CD4-positive, alpha-beta T cell treated with Interleukin-6 at 100 ng/mL for 8 hours (primary cell): ENCODE measurements around the gene TRPM2.

Experiments used
- DNase-seq: peaks from one replicate; pipeline ENCODE4 v3.0.0-alpha.2; 2020; ENCODE audit warnings: mixed read lengths, low spot score

The TRPM2 gene

DNA sequence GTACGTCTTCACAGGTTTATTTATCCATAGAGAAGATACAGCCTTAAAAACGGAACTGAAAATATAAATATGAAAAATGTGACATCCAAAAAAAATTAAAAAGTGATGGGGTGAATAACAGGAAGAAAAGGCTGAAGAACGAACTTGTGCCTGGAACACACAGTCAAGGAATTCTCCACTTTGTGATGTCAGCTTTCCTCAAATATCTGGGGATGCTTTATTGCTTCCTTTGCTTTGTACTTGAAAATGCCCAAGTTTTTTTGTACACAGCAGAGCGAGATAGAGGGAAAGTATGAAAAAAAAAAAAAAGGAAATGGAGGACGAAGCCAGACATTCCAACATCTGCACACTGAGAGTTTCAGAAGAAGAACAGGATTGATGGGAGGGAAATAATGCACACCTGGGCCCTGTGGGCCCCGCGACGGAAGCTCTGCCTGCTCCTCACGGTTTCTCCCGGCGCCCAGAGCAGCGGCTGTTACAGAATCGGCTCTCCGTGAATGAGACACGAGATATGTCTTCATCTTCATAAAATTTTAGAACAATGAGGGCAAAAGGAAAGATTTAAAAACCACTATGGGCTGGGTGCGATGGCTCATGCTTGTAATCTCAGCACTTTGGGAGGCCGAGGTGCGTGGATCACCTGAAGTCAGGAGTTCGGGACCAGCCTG, 91.9 kb downstream of the TRPM2 start:
- no peak for DNase-seq

DNA sequence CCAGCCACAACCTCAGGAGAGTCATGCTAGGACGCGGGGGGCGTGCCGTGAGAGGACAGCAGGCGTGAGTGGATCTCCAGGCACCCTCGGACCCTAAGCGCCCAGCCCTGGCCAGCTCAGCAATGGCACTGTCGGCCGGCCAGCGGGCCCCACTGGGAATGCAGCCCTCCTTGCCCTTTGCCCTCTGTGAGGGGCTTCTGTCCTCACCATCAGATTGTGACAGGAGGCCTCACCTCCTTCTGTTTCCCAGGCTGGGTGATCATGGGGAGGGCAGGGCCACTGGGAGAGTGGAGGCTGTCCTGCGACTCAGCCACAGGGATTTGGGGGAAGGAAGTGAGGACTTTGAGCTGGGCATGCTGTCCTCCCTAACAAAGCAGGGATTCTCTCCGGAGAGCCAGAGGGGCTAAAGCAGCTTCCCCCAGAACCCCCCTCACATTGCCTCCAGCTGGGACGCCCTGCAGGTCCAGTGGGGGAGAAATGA, 95.3 kb downstream of the TRPM2 start:
- no peak for DNase-seq

DNA sequence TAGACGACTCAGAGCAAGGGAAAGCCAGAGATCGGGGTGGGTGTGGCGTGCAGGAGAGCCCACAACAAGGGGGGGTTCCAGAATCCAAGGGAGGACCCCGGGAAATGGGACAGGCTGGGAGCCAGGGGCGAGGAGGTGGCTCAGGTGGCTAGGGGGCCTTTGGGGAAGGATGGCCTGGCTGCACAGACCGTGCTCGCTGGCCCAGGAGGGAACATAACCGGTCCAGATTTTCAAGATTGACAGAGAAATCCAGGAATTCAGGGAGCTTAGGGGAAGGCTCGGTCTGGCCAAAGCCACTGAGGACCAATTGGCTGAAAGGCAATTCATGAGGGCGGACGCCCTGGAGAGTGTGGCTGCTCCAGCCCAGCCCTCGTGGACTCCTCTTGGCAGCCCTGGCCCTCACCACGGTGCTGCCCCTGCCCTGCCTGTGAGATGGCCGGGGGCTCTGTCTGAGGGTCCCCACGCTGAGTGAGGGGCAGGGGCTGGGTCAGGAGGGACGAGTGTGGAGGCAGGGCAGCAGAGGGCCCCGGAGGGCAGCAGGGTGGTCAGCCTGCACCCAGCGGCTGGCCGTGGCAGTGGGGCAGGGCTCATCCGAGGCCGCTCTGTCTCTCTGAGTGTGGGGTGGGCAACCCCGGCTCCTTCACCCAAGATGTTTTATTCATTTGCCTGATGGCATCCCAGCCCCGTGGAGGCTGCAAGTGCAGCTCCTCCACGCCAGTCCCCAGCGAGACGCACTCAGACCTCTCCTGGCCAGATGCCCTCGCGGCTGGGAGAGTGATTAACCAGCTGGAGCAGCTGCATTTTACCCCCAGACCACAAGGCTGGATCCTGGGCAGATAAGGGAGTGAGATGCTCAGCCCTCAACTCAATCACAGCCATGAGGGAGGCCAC, 96.3 kb downstream of the TRPM2 start:
- DNase-seq: no peak

DNA sequence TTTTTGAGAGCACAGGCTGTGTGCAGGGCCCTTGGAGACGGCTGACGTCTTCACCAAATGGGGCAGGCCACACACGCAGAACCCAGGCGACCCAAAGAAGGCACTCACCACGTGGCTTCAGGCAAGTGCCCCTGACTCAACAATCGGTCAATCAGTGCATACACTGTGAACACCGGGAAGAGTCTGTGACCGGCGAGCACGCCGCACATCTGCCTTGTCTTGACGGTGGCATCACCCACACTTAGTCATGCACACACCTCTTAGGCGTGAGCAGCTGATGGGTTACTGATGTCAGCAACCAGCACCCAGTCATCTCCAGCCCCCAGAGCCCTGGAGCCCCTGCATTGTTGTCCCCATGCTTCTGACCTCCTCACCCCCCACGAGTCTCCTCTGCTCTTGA, 97.0 kb downstream of the TRPM2 start:
- DNase-seq: no peak

DNA sequence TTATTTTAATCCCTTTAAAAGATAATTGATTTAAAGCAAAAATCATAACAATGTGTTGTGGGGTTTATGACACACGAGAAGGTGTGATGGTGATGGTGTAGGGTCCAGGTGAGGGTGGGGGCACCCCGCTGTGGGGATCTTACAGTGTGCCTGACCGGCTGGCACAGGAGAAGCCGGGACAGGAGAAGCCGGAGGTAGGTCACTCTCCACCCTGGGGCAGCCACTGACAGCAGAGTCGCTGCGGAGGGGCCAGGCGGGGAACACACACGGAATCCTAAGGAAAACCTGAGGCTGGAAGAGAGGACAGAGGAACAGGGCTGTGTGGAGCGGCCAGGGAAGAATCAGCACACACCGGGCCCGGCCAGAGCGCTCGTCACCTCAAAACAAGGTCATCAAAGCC, 97.6 kb downstream of the TRPM2 start:
- no peak for DNase-seq

DNA sequence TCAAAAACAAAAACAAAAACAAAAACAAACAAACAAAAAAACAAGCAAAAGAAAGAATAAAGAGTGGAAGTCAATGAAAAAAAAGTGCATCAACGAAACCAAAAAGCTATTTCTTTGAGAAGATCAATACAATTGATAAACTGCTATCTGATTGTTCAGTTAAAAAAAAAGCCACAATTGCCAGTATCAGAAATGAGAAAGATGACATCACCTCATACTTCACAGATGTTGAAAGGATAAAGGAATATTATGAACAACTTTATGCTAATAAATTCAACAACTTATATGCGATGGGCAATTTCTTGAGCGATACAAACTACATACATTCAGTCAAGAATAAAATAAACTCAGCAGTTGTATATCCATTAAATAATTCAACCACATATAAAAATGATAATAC, 99.7 kb downstream of the TRPM2 start:
- DNase-seq: no peak

DNA sequence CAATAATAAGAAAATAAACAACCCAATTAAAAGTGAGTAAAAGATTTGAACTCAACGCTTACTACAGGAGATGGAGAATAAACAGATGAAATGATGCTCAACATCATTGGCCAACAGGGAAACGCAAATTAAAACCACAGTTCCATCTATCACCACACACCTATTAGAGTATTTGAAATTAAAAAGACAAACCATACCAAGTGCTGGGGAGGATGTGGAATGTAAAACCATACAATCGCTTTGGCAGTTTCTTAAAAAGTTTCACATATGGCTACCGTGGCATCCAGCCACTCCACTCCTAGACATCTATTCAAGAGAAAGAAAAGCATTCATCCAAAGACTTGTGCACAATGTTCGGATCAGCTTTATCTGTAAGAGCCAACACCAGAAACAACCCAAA, 100.6 kb downstream of the TRPM2 start:
- DNase-seq: no peak

DNA sequence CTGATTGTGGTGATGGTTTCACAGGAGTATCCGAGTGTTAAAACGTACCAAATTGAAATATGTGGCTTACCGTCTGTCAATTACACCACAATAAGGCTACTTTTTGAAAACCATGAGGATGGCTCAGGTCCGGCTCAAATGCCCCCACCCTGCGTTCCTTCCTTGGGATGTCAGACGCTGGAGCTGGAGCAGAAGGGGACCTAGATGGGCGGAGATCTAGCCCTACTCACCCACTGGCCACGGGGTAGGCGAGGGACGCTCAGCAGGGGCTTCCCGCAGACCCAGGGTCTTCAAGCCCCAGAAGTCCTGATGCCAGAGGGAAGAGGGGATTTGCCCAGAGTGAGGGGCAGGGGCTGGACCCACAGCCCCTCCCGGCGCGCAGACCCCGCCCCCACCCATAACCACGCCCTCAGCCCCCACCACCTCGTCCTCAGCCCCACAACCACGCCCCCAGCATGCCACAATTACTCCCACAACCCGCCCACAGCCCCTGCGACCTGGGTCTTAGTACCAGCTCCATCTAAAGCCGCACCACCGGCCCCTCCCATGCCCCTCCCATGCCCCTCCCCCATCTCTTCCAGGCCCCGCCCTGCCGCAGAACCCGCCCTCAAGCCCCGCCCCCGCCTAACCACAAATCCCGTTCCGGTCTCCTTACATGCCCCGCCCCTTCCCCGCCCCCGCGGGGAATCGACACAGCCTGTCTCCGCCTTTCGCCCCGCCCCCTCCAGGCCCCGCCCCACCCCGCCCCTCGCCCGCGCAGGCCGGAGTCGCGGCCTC, 101.5 kb downstream of the TRPM2 start, which contains the start of gene LRRC3:
Gene LRRC3, plus strand, starts transcription at position 764 of the 777 bp plus-strand sequence. CDS start 1,135 bp downstream, outside the sequence.
- peak; percentile 84 for DNase-seq

DNA sequence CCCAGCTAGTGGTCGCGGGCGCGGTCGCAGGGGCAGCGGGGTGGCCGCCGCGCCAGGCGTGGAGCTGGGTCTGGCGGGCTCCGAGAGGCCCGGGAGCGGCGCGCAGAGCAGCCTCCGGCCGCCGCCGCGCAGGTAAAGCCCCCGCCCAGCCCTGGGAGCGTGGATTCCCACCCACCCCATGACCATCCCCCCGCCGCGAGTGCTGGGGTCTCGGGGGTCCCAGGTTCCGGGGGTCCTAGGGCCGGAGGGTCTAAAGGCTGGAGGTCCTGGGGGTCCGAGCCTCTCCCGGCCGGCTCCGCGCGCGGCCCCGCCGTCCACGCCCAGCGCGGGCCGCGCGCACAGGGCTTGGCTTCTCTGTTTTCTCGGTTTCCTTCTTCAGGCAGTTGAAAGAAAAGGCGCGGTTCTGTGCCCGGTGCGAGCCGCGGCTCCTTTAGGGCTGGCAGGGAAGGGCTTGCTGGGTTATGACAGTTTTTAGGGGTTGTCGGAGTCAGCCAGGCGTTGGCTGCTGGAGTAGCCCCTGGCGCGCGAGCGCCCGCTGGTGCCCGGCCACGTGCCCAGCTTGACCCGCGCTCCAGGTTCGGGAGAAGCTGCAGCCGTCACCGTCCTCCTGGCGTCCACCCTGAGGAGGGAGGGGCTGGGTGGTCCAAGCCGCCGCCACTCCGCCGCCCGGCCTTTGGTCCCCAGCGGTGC, 102.2 kb downstream of the TRPM2 start:
- DNase-seq: peak; percentile 11

DNA sequence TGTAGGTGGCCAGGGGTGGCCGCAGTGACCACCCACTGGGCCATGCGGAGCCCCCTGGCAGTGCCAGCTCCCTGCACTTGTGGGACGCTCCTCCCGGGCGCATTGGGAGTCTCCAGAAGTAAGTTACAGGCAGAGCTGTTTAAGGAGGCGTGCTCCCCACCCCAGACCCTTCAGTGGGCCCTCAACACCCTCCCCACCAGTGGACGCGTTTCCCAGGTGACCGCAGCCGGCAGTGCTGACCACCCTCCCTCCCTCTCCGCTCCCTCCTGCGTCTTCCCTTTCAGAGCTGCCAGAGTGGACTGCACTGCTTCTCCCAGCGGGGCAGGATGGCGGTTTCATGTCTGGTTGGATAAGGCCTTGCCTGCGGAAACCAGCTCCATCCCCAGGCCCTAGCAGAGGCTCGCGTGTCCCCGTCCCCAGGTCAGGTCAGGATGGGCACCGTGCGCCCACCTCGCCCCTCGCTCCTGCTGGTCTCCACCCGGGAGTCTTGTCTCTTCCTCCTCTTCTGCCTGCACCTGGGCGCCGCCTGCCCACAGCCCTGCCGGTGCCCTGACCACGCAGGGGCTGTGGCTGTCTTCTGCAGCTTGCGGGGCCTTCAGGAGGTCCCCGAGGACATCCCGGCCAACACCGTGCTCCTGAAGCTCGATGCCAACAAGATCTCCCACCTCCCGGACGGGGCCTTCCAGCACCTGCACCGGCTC, 102.9 kb downstream of the TRPM2 start:
- no peak for DNase-seq

DNA sequence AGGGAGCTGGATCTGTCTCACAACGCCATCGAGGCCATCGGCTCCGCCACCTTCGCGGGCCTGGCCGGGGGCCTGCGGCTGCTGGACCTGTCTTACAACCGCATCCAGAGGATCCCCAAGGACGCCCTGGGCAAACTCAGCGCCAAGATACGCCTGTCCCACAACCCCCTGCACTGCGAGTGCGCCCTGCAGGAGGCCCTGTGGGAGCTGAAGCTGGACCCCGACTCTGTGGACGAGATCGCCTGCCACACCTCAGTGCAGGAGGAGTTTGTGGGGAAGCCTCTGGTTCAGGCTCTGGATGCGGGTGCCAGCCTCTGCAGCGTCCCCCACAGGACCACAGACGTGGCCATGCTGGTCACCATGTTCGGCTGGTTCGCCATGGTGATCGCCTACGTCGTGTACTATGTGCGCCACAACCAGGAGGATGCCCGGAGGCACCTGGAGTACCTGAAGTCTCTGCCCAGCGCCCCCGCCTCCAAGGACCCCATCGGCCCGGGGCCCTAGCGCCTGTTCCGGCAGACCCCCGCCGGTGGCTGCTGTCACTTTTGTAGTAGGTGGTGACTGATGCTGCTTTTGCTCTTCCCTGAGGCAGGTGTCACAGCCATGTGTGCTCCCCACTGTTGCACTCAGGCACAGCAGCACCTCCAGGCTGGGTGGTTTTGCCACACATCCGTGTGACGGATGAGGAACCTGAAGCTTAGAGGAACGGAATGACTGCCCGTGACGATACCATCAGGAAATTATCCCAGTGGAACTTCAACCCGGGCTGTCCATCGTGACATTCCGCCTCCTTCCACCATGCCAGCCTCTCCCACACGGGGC, 103.7 kb downstream of the TRPM2 start:
- no peak for DNase-seq

DNA sequence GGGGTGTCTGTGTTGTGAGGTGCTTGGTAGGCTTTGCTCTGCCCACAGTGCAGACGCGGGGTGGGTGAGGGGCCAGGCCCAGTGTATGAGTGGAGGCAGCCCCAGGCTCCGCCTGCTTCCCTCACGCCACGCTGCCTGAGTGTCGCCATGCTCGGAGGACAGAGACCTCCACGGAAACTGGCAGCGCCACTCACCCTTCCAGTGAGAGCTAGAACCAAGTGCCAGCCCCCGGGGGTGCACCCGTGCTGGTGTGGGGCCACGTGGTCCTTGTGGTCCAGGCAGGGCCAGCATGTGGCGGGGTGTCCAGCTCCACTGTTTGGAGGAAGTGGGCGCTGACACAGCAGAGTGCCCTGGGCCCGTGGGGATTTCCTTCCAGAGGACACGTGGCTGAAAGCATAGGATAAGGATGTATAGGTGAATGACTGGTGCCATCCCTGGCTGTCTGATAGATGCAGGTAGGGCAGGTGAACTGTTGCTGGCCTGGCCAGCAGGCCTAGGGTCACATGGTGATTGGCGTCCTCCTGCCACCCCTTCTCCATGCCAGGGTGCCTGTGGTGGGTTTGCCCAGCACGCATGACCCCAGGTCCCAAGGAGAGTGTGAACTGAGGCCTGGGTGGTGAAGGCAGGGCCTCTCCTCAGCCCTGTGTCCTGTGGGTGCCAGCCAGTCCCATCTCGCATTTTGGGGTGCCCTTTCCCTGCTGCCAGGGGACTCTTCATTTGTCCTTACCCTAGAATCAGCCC, 105.7 kb downstream of the TRPM2 start:
- DNase-seq: no peak

DNA sequence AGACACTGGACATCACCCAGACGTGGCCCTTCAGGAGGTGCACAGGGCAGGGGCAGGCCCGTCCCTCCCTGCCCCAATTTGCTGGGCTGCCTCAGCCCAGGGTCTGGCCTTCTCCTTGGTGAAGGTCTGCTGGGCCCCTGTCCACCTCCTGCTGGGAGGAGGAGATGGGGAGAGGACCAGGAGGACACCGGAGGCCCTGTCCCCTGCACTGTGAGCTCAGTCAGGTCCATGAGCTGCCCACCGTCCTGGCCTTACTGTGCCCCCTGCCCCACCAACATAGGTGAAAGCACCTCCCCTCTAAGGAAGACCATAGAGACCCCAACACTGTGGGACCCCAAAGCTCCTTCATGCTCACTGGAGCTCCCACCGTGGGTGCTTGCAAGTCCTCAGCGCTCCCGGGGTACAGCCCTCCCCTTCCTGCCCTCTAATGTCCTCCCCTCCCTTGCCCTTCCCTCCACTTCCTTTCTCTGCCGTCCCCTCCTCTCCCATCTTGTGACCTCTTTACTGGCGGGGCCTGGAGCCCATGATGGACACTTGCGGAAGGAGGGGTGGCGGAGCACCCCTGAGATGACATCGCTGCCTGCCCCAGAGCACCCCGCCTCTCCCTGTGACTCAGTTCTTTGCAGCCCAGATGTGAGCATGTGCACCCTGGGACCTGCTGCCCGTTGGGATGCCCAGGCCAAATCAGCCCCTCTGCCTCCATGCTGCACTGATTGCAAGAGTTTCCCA, 106.5 kb downstream of the TRPM2 start:
- DNase-seq: no peak

DNA sequence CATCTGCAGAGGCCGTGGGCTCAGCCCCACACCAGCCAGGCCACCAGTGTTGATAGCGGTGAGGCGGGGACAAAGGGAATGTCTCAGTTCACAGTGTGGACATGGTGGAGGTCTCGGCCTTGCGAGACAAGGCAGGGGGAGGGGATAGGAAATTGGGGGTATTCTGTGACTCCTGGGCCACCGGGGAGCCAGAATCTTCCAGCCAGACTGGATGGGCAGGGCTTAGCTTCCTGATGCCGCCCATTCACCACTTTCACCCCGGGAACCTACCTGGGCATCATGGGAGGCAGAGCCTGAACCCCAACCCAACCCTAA, 107.0 kb downstream of the TRPM2 start:
- DNase-seq: no peak

DNA sequence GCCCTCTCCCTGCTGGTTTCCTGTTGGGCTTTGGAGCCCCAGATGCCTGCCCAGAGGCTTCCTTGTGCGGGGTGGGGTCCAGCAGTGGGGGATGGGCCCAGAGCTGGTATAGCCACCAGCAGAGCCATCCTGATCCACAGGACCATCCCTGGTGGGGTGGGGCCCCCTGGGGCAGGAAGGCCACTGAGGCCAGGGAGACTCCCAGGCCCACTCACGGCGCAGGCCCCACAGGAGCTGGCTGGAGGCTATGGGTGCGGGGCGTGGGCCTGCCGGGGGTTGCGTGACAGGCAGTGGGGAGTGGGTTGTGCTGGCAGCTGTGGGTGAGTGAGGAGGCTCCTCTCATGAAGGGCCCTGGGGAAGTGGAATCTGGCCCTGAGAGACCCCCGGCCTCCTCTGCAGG, 107.6 kb downstream of the TRPM2 start:
- no peak for DNase-seq

DNA sequence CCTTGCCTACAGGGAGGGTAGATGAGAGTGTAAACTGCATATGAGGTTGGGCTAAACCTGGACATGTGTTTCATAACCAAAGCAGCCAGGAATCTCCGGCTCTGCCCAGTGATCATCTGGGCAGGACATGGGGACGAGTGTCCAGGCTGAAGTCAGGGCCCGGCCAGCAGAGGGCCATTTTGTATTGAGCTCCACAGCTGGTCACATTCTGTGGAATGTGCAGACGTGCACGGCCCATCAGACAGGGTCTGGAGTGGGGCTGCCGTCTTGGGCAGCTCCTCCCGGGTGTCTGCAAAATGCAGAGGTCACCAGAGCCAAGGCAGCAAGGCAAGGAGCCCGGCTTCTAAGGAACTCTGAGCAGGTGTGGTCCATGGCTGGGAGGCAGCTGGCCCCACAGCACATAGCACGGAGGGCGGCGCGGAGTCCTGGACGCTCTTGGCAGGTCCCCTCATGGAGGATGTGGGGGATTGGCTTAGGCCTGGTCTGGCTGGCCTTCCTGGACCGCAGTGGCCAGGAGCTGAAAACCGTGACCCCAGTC, 108.1 kb downstream of the TRPM2 start:
- no peak for DNase-seq

DNA sequence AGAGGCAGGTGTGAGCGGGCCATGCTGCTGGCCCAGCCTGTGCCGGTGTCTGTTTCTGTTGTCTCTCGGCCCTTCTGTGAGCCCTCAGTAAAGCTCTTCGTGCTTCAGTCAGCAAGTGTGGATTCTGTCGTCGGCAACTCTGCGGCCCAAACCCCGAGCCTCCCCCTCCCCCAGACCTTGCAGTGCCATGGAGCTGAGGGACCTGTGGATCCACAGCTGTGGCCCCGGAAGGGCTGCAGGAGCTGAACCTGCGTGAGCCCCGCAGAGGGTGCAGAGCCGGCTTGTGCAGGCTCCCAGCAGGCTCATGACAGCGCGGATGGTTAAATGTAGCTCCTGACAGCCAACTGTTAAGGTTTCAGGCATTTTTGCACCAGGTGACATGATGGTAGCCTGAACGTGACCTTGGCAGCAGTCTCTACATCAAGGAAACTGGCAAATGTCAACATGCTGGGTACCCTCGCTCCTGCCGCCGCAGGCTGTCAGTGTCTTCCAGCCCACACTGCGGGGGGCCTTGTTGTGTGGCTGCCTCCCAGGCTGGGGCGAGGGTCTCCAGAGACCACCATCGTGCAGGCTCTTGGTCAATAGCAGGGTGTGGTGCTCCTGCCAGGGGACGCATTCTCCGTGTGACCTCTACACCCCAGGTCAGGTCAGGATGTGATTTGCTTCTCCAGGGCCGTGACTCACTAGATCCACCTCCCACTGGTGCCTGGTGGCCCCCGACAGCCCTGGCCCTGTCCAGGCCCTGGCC, 108.8 kb downstream of the TRPM2 start:
- no peak for DNase-seq

DNA sequence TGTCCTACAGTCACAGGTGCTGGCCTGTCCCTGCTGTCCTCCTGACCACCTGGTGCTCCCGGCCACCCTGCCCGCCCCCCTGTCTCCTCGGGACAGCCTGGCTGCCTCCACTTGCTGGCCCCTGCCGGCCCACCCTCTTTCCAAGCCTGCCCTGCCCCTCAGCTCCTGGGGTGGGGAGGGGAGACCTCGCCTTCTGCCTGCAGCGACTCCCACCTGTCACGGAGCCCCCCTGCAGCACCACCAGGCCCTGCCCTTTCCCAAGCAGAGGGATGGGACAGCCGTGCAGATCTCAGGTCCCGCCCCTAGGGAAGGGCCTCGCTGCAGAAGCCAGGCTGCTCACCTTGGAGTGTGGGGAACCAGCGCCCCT, 109.4 kb downstream of the TRPM2 start:
- DNase-seq: no peak
